Hepatocyte (in vitro differentiated cells): ENCODE results near the gene FAR2. TPM values are rescaled to one million over a fixed set of nuclear protein-coding genes. Genes with fewer than 3 reads are reported as not detected.

Experiments used
- DNase-seq: peaks from one replicate; pipeline ENCODE4 v3.0.0-alpha.2; 2016; ENCODE audit warnings: low spot score
- H2AFZ ChIP-seq: fragments of 200-600 bp; sonication (generic); 2 replicates; pipeline ENCODE4 v1.6.0; 2016; ENCODE audit warnings: antibody characterized with exemption, mild to moderate bottlenecking
- H3K27ac ChIP-seq: fragments of 200-600 bp; sonication (generic); 2 replicates; pipeline ENCODE4 v1.5.1; 2016; ENCODE audit warnings: mild to moderate bottlenecking
- H3K27me3 ChIP-seq: fragments of 200-600 bp; sonication (generic); 2 replicates; pipeline ENCODE4 v1.6.1; 2016
- H3K36me3 ChIP-seq: fragments of 200-600 bp; sonication (generic); replicated peaks from 2 replicates; pipeline ENCODE4 v1.5.1; 2016; ENCODE audit warnings: low read depth; ENCODE audit not compliant: insufficient read depth
- H3K4me1 ChIP-seq: fragments of 200-600 bp; sonication (generic); 2 replicates; pipeline ENCODE4 v1.5.1; 2016; ENCODE audit warnings: mild to moderate bottlenecking, moderate library complexity; ENCODE audit not compliant: insufficient read depth
- H3K4me2 ChIP-seq: fragments of 200-600 bp; sonication (generic); 2 replicates; pipeline ENCODE4 v1.6.0; 2016
- H3K4me3 ChIP-seq: fragments of 200-600 bp; sonication (generic); 2 replicates; pipeline ENCODE4 v1.5.1; 2016; ENCODE audit warnings: mild to moderate bottlenecking
- H3K79me2 ChIP-seq: fragments of 200-600 bp; sonication (generic); 2 replicates; pipeline ENCODE4 v1.6.0; 2017; ENCODE audit warnings: mild to moderate bottlenecking
- H3K9me2 ChIP-seq: fragments of 200-600 bp; sonication (generic); replicated peaks from 2 replicates; pipeline ENCODE4 v1.6.0; 2017; ENCODE audit warnings: mild to moderate bottlenecking; ENCODE audit not compliant: insufficient read depth
- H3K9me3 ChIP-seq: fragments of 200-600 bp; sonication (generic); 2 replicates; pipeline ENCODE4 v1.5.1; 2016; ENCODE audit warnings: low read depth, mild to moderate bottlenecking
- H4K20me1 ChIP-seq: fragments of 200-600 bp; sonication (generic); 2 replicates; pipeline ENCODE4 v1.6.0; 2016; ENCODE audit warnings: mild to moderate bottlenecking; ENCODE audit not compliant: insufficient read depth, poor library complexity, severe bottlenecking
- EZH2 ChIP-seq: fragments of 200-600 bp; sonication (generic); IDR thresholded peaks from 2 replicates; pipeline ENCODE4 v1.6.1; 2016; ENCODE audit warnings: antibody characterized with exemption, mild to moderate bottlenecking, borderline replicate concordance
- EZH2phosphoT487 ChIP-seq: fragments of 200-600 bp; sonication (generic); IDR thresholded peaks from one replicate; pipeline ENCODE4 v1.6.1; 2018; ENCODE audit warnings: antibody characterized with exemption, mild to moderate bottlenecking, low read depth, moderate library complexity; ENCODE audit not compliant: unreplicated experiment, severe bottlenecking
- WGBS: methylation state at CpG from one replicate; pipeline ENCODE4 v1.1.6; 2016; ENCODE audit warnings: low lambda C conversion rate; ENCODE audit errors: missing lambda C conversion rate; 5-methylcytosine and 5-hydroxymethylcytosine counted together
- polyA plus RNA-seq: library from polyadenylated mRNA; unstranded; fragments of >200 nt; fragmentation: Nextera tagmentation; extraction: Ambion mirVana; gene quantifications from 2 replicates; pipeline ENCODE4 v1.2.1, GENCODE V29; 2016
- total RNA-seq: library from RNA; depleted of rRNA; stranded (reverse); fragments of >200 nt; gene quantifications from 2 replicates; pipeline ENCODE4 v1.2.3, GENCODE V29; 2014
- TF ChIP-seq, protein P1 (sequence below): fragments of 200-600 bp; sonication (generic); IDR thresholded peaks from 2 replicates; pipeline ENCODE4 v1.5.1; 2016; ENCODE audit warnings: antibody characterized with exemption, mild to moderate bottlenecking; ENCODE audit not compliant: poor library complexity

The FAR2 gene
- total and polyA plus RNA-seq, 2 experiments from 2014 or later = 2.4 to 5.2 TPM

DNA sequence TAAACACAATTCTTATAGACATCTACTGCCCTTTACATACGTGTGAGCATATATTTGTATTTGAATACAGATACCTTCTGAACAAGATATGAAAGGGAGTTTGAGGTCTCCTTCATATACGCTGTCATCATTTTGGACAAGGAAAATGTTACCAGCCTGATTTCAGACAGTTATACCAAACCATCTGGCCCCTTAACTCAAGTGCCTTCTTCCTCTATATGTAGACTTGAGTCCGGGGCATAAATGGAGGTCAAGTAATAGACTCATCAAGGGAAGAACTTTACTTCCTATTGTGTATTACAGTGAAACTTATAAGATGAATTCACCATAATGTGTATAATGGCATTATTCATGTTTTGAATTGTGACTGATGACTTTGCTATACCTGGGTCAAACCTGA is 52.2 kb downstream of the FAR2 start:
- Histone ChIP-seq H2AFZ (no peak overlapping the region), H3K4me1 (no peaks in the 10 kb centered on the region), H3K27me3 (no peaks in the 10 kb centered on the region), H3K9me3 (no peaks in the 10 kb centered on the region), H3K9me2 (no peaks in the 10 kb centered on the region), H3K27ac (no peak overlapping the region), H3K79me2 (no peaks in the 10 kb centered on the region), H3K4me2 (no peak overlapping the region), H3K4me3 (no peak overlapping the region), H3K36me3 (no peaks in the 10 kb centered on the region), H4K20me1 (no peaks in the 10 kb centered on the region)
- TF ChIP-seq EZH2phosphoT487 (no peak), EZH2 (no peak)
- TF ChIP-seq, protein P1, sequence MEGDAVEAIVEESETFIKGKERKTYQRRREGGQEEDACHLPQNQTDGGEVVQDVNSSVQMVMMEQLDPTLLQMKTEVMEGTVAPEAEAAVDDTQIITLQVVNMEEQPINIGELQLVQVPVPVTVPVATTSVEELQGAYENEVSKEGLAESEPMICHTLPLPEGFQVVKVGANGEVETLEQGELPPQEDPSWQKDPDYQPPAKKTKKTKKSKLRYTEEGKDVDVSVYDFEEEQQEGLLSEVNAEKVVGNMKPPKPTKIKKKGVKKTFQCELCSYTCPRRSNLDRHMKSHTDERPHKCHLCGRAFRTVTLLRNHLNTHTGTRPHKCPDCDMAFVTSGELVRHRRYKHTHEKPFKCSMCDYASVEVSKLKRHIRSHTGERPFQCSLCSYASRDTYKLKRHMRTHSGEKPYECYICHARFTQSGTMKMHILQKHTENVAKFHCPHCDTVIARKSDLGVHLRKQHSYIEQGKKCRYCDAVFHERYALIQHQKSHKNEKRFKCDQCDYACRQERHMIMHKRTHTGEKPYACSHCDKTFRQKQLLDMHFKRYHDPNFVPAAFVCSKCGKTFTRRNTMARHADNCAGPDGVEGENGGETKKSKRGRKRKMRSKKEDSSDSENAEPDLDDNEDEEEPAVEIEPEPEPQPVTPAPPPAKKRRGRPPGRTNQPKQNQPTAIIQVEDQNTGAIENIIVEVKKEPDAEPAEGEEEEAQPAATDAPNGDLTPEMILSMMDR = no peak
- 73% methylated on average over 3 of the region's 3 CpGs for WGBS
- DNase-seq = no peak

DNA sequence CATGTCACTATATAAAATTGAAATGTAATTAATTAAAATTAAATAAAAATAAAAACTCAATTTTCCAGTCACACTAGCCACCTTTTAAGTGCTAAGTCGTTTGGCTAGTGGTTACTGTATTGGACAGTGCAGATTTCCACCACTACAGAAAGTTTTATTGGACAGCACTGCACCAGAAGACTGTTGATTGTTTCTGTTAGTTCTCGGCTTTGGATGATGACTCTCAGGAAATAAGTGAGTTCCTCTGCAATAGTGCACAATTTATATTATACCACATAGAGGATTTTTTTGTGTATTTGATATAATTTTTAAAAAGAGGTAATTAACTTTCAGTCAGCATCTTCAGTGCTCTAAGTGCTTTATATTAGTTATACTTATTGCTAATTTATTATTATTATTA is 52.7 kb downstream of the FAR2 start:
- Histone ChIP-seq H3K36me3 (no peaks in the 10 kb centered on the region), H3K9me3 (no peaks in the 10 kb centered on the region), H3K4me3 (no peak overlapping the region), H3K9me2 (no peaks in the 10 kb centered on the region), H3K4me2 (no peak overlapping the region), H3K27ac (no peak overlapping the region), H2AFZ (no peak overlapping the region), H3K4me1 (no peaks in the 10 kb centered on the region), H3K27me3 (no peaks in the 10 kb centered on the region), H4K20me1 (no peaks in the 10 kb centered on the region), H3K79me2 (no peaks in the 10 kb centered on the region)
- no peak for DNase-seq
- WGBS = 77% methylated on average over 2 of the region's 2 CpGs
- TF ChIP-seq, protein P1 = no peak
- TF ChIP-seq EZH2phosphoT487 (no peak), EZH2 (no peak)

DNA sequence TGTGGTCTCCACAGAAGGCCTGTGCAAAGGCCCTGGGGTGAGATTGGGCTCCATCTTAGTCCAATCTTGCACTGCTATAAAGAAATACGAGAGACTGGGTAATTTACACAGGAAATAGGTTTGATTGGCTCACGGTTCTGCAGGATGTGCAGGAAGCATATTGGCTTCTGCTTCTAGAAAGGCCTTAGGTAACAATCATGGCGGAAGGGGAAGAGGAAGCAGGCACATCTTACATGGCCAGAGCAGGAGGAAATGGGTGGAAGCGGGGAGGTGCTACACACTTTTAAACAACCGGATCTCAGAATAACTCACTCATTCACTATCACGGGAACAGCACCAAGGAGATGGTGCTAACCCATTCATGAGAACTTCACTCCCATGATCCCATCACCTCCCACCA is 55.4 kb downstream of the FAR2 start:
- DNase-seq = no peak
- 96% methylated on average over 6 of the region's 6 CpGs for WGBS
- no peaks in the 10 kb centered on the region for H3K27me3 ChIP-seq
- H3K4me2 ChIP-seq = no peak overlapping the region
- peaks cover 3% of the 10 kb centered on the region for H3K4me1 ChIP-seq
- no peak overlapping the region for H2AFZ ChIP-seq
- H3K9me3 ChIP-seq = no peaks in the 10 kb centered on the region
- no peaks in the 10 kb centered on the region for H3K79me2 ChIP-seq
- no peaks in the 10 kb centered on the region for H4K20me1 ChIP-seq
- no peak overlapping the region for H3K27ac ChIP-seq
- no peaks in the 10 kb centered on the region for H3K9me2 ChIP-seq
- TF ChIP-seq, protein P1 = no peak
- TF ChIP-seq EZH2phosphoT487 (no peak), EZH2 (no peak)
- H3K36me3 ChIP-seq = no peaks in the 10 kb centered on the region
- no peak overlapping the region for H3K4me3 ChIP-seq

DNA sequence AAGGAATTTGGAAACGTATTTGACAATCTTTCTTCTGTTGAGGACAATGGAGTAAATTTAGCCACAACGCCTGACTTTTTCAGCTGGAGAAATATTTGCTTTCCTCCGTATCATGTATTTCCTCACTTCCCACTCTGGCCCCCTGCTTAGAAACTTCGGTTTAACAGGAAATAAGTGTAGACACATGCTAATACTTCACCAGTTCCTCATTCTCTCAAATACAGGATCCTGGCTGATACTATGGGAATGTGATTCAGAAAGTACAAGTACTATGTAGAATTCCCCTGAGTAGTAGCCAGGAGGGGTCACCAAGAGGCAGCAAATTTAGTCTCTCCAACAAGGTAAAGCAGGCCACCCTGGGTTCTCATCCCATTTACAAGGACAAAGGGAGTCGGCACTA is 58.0 kb downstream of the FAR2 start:
- Histone ChIP-seq H3K4me2 (no peak overlapping the region), H3K4me3 (no peak overlapping the region), H3K9me2 (no peaks in the 10 kb centered on the region), H3K4me1 (peaks cover 4% of the 10 kb centered on the region), H2AFZ (no peak overlapping the region), H3K79me2 (no peaks in the 10 kb centered on the region), H3K36me3 (no peaks in the 10 kb centered on the region), H3K27me3 (no peaks in the 10 kb centered on the region), H4K20me1 (no peaks in the 10 kb centered on the region), H3K9me3 (no peaks in the 10 kb centered on the region), H3K27ac (no peak overlapping the region)
- no peak for TF ChIP-seq EZH2
- no peak for TF ChIP-seq EZH2phosphoT487
- TF ChIP-seq, protein P1 = no peak
- 76% methylated on average over 5 of the region's 5 CpGs for WGBS
- DNase-seq = no peak
